OCI-LY1 (cell line): ENCODE data around the gene RASIP1.
"Not testable (repeated sequence)": the region's sequence is repeated elsewhere in the genome, so short reads cannot be mapped to it uniquely, and the experiment has no call there.

Source experiments
- H2AFZ ChIP-seq: fragments of 200-600 bp; sonication (generic), shearing (Covaris generic); 2 replicates; pipeline ENCODE4 v1.6.0; 2014; ENCODE audit warnings: antibody characterized with exemption, mild to moderate bottlenecking, low read length
- H3F3A ChIP-seq: fragments of 200-600 bp; sonication (generic), shearing (Covaris generic); 2 replicates; pipeline ENCODE4 v1.6.0; 2014; ENCODE audit warnings: mild to moderate bottlenecking, antibody characterized with exemption, low read length, moderate library complexity; ENCODE audit not compliant: insufficient read depth
- H3K27ac ChIP-seq: fragments of 200-600 bp; sonication (generic); 2 replicates; pipeline ENCODE4 v1.5.1; 2014; ENCODE audit warnings: low read length, mixed run types, mild to moderate bottlenecking, low read depth; ENCODE audit not compliant: poor library complexity, severe bottlenecking
- H3K27me3 ChIP-seq: fragments of 200-600 bp; sonication (generic); 2 replicates; pipeline ENCODE4 v1.6.0; 2014; ENCODE audit warnings: antibody characterized with exemption, mild to moderate bottlenecking, low read length, moderate library complexity; ENCODE audit not compliant: insufficient read depth
- H3K36me3 ChIP-seq: fragments of 200-600 bp; sonication (generic); 2 replicates; pipeline ENCODE4 v1.6.1; 2014; ENCODE audit warnings: mild to moderate bottlenecking, antibody characterized with exemption, low read length, moderate library complexity, mixed read lengths; ENCODE audit not compliant: insufficient read depth
- H3K4me1 ChIP-seq: fragments of 200-600 bp; sonication (generic); 2 replicates; pipeline ENCODE4 v1.5.1; 2014; ENCODE audit warnings: mild to moderate bottlenecking, low read length, moderate library complexity; ENCODE audit not compliant: insufficient read depth, severe bottlenecking
- H3K4me2 ChIP-seq: fragments of 200-600 bp; sonication (generic), shearing (Covaris generic); 2 replicates; pipeline ENCODE4 v1.6.1; 2014; ENCODE audit warnings: low read length
- H3K4me3 ChIP-seq: fragments of 200-600 bp; sonication (generic); 2 replicates; pipeline ENCODE4 v1.5.1; 2014; ENCODE audit warnings: low read length, low read depth, mild to moderate bottlenecking, mixed read lengths; ENCODE audit not compliant: poor library complexity, severe bottlenecking
- H3K79me2 ChIP-seq: fragments of 200-600 bp; shearing (Covaris generic); 2 replicates; pipeline ENCODE4 v1.6.1; 2016; ENCODE audit warnings: mixed run types, low read length, mixed read lengths; ENCODE audit not compliant: insufficient read depth
- H3K9ac ChIP-seq: fragments of 200-600 bp; sonication (generic), shearing (Covaris generic); 2 replicates; pipeline ENCODE4 v1.6.1; 2014; ENCODE audit warnings: mild to moderate bottlenecking, low read length, mixed read lengths
- H3K9me2 ChIP-seq: fragments of 200-600 bp; sonication (generic), shearing (Covaris generic); 2 replicates; pipeline ENCODE4 v1.6.1; 2014; ENCODE audit warnings: low read depth, mild to moderate bottlenecking, low read length, mixed read lengths
- H3K9me3 ChIP-seq: fragments of 200-600 bp; shearing (Covaris generic); 2 replicates; pipeline ENCODE4 v1.6.1; 2014; ENCODE audit warnings: low read length, mixed read lengths
- H4K20me1 ChIP-seq: fragments of 200-600 bp; sonication (generic), shearing (Covaris generic); 2 replicates; pipeline ENCODE4 v1.6.0; 2016; ENCODE audit warnings: mild to moderate bottlenecking, low read length; ENCODE audit not compliant: insufficient read depth
- CTCF ChIP-seq: fragments of 200-600 bp; sonication (generic), shearing (Covaris generic); IDR thresholded peaks from 2 replicates; pipeline ENCODE4 v1.5.1; 2017; ENCODE audit warnings: mild to moderate bottlenecking, antibody characterized with exemption, low read length, moderate library complexity, mixed read lengths
- EZH2 ChIP-seq: fragments of 200-600 bp; sonication (generic), shearing (Covaris generic); IDR thresholded peaks from 2 replicates; pipeline ENCODE4 v1.8.0; 2017; ENCODE audit warnings: borderline replicate concordance, mixed run types, mild to moderate bottlenecking, antibody characterized with exemption, low read length, moderate library complexity, mixed read lengths

RASIP1 gene

GRCh38 chr19:48720251-48720612 lies 20.2 kb downstream of the RASIP1 start:
- H3F3A ChIP-seq: no peaks in the 10 kb centered on the region
- no peaks in the 10 kb centered on the region for H3K27me3 ChIP-seq
- H3K9ac ChIP-seq: peak overlapping the region; percentile 67; the same call in 1 of the 2 replicates
- TF ChIP-seq EZH2 (no peak), CTCF (no peak)
- H3K4me3 ChIP-seq: peak overlapping the region; percentile 63
- H4K20me1 ChIP-seq: no peaks in the 10 kb centered on the region
- H3K79me2 ChIP-seq: no peaks in the 10 kb centered on the region
- peaks cover 25% of the 10 kb centered on the region for H3K4me1 ChIP-seq
- no peaks in the 10 kb centered on the region for H3K9me2 ChIP-seq
- no peak overlapping the region for H3K27ac ChIP-seq
- H3K4me2 ChIP-seq: peak overlapping the region; percentile 62
- H3K36me3 ChIP-seq: no peaks in the 10 kb centered on the region
- no peak overlapping the region for H2AFZ ChIP-seq
- H3K9me3 ChIP-seq: no peaks in the 10 kb centered on the region

- Histone ChIP-seq H3K4me3 (peak within 1 kb of the TSS; percentile 63), H3K36me3 (no peaks in the 10 kb centered on the region), H3F3A (no peaks in the 10 kb centered on the region), H3K4me2 (peak within 1 kb of the TSS; percentile 62), H3K9ac (peak within 1 kb of the TSS; percentile 67; the same call in 1 of the 2 replicates), H3K9me3 (no peaks in the 10 kb centered on the region), H2AFZ (no peak within 1 kb of the TSS), H3K79me2 (no peaks in the 10 kb centered on the region), H3K4me1 (peaks cover 29% of the 10 kb centered on the region), H3K27me3 (no peaks in the 10 kb centered on the region), H3K27ac (peak within 1 kb of the TSS; percentile 58), H4K20me1 (no peaks in the 10 kb centered on the region), H3K9me2 (no peaks in the 10 kb centered on the region)
- TF ChIP-seq CTCF: no peak
- TF ChIP-seq EZH2: no peak
These were observed 20.9 kb downstream of the RASIP1 start, which contains the start of gene MAMSTR for GRCh38 chr19:48719263-48720171. Gene MAMSTR (minus strand): TSS chr19:48719725. CDS start chr19:48719031, 694 bp downstream.

- TF ChIP-seq EZH2 (no peak), CTCF (no peak)
- no peaks in the 10 kb centered on the region for H4K20me1 ChIP-seq
- H3K27ac ChIP-seq: no peak overlapping the region
- H3K9me3 ChIP-seq: no peaks in the 10 kb centered on the region
- no peaks in the 10 kb centered on the region for H3K27me3 ChIP-seq
- peaks cover 32% of the 10 kb centered on the region for H3K4me1 ChIP-seq
- no peaks in the 10 kb centered on the region for H3F3A ChIP-seq
- no peak overlapping the region for H3K4me3 ChIP-seq
- H3K9me2 ChIP-seq: no peaks in the 10 kb centered on the region
- no peaks in the 10 kb centered on the region for H3K36me3 ChIP-seq
- no peak overlapping the region for H3K4me2 ChIP-seq
- H3K79me2 ChIP-seq: no peaks in the 10 kb centered on the region
- H3K9ac ChIP-seq: no peak overlapping the region
- H2AFZ ChIP-seq: no peak overlapping the region
These were observed 21.6 kb downstream of the RASIP1 start for GRCh38 chr19:48718711-48719231.

- not testable (repeated sequence) for H3K27me3 ChIP-seq, H3K9me3 ChIP-seq, H3K9ac ChIP-seq, H3F3A ChIP-seq, H3K4me2 ChIP-seq, H3K36me3 ChIP-seq, H3K27ac ChIP-seq, H4K20me1 ChIP-seq, H2AFZ ChIP-seq, H3K79me2 ChIP-seq, H3K9me2 ChIP-seq, H3K4me3 ChIP-seq
- peaks cover 39% of the 10 kb centered on the region for H3K4me1 ChIP-seq
These were observed 22.3 kb downstream of the RASIP1 start for GRCh38 chr19:48718106-48718505.
